HG03354 (cell line): ENCODE measurements around the gene ORM2.

Experiments used
- ATAC-seq: cut with Tn5 transposase; IDR thresholded peaks from one replicate; pipeline ENCODE4 v1.9.1; 2021; ENCODE audit warnings: mild to moderate bottlenecking; ENCODE audit not compliant: unreplicated experiment, poor library complexity, severe bottlenecking

Gene ORM2

GRCh38 chr9:114344692-114345091 lies 15.0 kb downstream of the ORM2 start:
- no peak for ATAC-seq

GRCh38 chr9:114345493-114346065 lies 15.9 kb downstream of the ORM2 start:
- no peak for ATAC-seq

GRCh38 chr9:114346146-114346545 lies 16.5 kb downstream of the ORM2 start:
- ATAC-seq, result no peak

GRCh38 chr9:114347675-114348074 lies 18.0 kb downstream of the ORM2 start:
- no peak for ATAC-seq

GRCh38 chr9:114348261-114348905 lies 18.7 kb downstream of the ORM2 start:
- no peak for ATAC-seq

- peak; percentile 89 for ATAC-seq
Measured at GRCh38 chr9:114348906-114349482, 19.3 kb downstream of the ORM2 start.

- ATAC-seq, result no peak
Measured at GRCh38 chr9:114349713-114350480, 20.2 kb downstream of the ORM2 start.

- no peak for ATAC-seq
Measured at GRCh38 chr9:114350636-114351401, 21.1 kb downstream of the ORM2 start.

- ATAC-seq, result no peak
Measured at GRCh38 chr9:114351932-114352331, 22.3 kb downstream of the ORM2 start.

GRCh38 chr9:114355821-114356220 lies 26.2 kb downstream of the ORM2 start:
- no peak for ATAC-seq

- ATAC-seq, result no peak
Measured at GRCh38 chr9:114356792-114357191, 27.1 kb downstream of the ORM2 start.

- ATAC-seq, result no peak
Measured at GRCh38 chr9:114357360-114357759, 27.7 kb downstream of the ORM2 start.

GRCh38 chr9:114357911-114358328 lies 28.3 kb downstream of the ORM2 start:
- no peak for ATAC-seq

- no peak for ATAC-seq
Measured at GRCh38 chr9:114359801-114360200, 30.1 kb downstream of the ORM2 start.

- ATAC-seq, result no peak
Measured at GRCh38 chr9:114361542-114361941, 31.9 kb downstream of the ORM2 start.

GRCh38 chr9:114362394-114362793 lies 32.7 kb downstream of the ORM2 start:
- ATAC-seq, result no peak

GRCh38 chr9:114363424-114363823 lies 33.8 kb downstream of the ORM2 start:
- ATAC-seq, result no peak

- no peak for ATAC-seq
Measured at GRCh38 chr9:114364134-114365041, 34.7 kb downstream of the ORM2 start.

- no peak for ATAC-seq
Measured at GRCh38 chr9:114365194-114365593, 35.5 kb downstream of the ORM2 start.
